T-helper 22 cell (primary cell): ENCODE measurements around the gene TFAP2D.

Source experiments
- DNase-seq: peaks from one replicate; pipeline ENCODE4 v3.0.0-alpha.2; 2020; ENCODE audit warnings: low read depth

TFAP2D gene

DNA sequence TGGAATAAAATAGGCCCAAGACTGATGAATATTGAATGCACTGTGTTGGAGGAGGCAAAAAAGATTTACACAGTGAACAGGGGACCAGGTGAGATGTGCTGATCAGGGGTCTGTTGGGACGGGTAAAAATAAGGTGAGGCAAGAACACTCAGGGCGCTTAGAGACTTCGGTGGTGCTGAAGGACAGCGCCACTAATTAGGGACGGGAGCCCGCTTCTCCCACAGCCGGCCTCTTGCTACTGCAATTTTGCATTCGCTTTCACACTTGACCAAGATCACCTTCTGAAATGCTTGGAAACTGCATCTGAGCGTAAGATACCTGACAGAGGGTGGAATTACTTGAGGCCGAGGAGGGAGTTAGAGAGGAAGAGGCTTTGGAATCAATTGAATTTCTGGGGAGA, 7.3 kb downstream of the TFAP2D start:
- DNase-seq, result no peak

DNA sequence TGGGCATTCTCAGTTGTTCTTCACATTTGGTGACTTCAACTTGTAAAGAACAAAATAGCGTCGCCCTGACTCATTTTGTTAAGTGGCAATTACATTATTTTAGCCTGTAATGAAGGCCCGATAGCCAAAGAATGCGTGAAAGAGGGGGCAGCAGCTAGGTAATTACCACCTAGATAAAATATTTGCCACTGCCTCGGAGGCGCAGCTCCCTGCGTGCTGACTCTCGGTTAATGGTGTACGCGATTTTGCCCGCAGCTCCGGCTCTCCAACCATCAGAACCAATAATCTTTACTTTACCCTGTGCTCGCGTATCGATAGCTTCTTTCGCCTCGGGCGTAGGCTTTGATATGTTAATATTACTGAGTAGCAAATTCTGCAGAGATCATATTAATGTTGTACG, 8.7 kb downstream of the TFAP2D start:
- DNase-seq, result no peak

DNA sequence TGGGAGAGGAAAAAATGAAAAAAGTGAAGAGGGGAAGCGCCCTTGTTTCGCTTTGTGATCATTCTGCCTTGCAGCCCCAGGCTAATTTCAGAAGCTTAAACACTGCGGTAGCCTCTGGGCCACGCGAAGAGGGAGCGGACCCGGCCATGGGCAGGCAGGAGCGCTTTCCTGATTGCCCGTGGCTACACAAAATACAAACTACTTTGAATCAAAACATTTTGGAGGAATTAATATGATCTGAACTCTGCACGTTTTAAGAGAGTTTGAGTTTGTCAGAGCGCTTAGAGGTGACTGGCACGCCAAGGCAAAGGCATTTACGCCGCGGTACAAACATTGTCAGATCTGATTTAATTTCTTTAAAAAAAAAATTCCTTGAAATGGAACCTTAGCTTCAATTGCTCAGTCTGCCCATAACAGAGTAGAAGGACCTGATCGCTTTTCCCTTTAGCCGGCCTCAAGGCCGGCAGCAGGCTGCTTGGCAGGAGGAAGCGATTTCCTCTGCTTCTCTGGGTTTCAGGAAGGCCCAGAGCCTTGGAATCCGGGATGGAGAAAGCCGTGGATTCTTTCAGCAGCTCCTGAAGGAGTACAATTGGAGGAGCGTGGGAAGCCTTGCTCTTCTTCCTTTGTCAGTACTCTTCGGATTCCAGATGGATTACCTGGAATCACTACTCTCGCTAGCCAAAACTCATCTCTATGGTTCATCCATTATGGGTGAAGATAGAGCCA, 9.7 kb downstream of the TFAP2D start:
- no peak for DNase-seq

- no peak for DNase-seq
These were observed 11.2 kb downstream of the TFAP2D start for GRCh38 chr6:50724381-50725124.

GRCh38 chr6:50734488-50734887, 21.2 kb downstream of the TFAP2D start:
- no peak for DNase-seq

- DNase-seq, result no peak
These were observed 28.8 kb downstream of the TFAP2D start for GRCh38 chr6:50742161-50742560.

- DNase-seq, result no peak
These were observed 31.6 kb downstream of the TFAP2D start for GRCh38 chr6:50744976-50745375.

- no peak for DNase-seq
These were observed 49.5 kb downstream of the TFAP2D start for GRCh38 chr6:50762798-50763197.

DNA sequence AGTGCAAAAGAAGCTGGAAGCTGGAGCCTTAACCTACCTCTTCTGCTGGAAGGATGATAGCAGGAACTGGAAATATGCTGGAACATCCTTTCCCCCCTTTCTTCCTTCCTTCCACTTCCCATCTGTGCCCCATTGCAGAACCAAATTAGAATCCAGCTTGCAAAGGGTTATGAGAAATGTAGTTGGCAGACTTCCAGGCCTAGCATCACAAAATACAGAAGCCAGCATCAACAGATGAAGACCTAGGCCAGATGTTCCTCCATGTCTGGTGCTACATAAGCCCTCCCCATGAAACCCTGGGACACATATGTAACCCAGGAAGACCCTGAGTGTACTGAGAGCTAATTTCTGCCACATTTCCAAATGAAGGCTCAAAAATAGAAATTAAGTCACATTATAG, 65.4 kb downstream of the TFAP2D start:
- no peak for DNase-seq

DNA sequence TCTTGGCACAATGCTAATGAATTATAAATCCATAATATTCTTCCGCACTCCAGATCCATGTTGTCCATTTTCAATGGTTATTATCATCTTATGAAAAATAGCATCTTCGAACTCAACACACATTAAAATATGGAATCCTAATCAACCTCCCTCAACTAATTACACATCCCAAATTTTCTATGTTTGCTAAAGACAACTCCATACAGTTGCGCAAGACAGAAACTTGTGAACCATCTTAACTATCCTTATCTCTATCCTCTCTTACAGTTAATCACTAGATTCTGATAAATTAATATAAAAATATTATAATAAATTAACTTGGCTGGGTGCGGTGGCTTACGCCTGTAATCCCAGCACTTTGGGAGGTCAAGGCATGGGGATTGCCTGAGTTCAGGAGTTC, 67.1 kb downstream of the TFAP2D start:
- DNase-seq, result no peak

GRCh38 chr6:50785921-50786320, 72.6 kb downstream of the TFAP2D start:
- no peak for DNase-seq

DNA sequence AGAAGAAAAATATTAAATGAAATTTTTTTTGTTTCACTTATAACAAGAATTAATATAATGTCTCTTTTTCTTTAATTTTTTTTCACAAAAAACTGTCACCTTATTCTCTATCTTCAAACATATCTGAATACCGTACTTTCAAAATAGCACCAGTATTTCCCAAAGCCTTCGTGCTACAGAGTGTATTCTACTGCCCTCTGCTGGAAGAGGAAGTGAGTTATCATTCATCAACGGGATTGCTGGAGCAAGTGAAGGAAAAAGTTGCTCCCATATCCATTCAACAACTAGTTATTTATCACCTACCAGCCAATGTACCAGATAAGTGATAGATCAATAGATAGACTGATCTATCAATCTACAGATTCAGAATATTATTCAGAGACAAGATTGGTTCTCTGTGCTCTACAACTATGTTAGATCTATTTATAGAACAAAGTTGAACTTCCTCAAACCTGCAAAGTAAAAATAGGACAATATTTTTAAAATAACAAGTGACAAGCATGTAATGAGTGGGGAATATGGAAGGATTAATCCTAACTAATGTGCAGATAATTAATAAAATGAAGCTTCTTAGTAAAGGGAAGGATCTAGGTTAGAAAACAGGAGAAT, 78.7 kb downstream of the TFAP2D start:
- DNase-seq, result no peak

DNA sequence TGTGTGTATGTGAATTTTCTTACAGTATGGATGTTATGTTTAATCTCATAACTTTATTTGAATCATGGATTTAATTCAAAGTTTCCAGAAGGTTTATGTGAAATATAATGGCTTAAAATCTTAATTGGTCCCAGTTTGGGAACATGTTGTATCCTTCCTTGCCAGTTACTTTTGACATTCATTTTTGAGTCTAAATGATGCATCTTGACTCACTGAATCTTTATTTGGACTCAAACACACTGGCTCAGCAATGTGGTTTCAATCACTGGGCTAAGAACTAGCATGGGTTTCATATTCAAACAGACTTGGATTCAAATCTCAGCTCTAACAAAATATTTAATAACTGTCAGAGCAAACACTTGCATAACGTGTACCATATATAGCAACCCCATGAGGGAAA, 79.4 kb downstream of the TFAP2D start:
- no peak for DNase-seq

DNA sequence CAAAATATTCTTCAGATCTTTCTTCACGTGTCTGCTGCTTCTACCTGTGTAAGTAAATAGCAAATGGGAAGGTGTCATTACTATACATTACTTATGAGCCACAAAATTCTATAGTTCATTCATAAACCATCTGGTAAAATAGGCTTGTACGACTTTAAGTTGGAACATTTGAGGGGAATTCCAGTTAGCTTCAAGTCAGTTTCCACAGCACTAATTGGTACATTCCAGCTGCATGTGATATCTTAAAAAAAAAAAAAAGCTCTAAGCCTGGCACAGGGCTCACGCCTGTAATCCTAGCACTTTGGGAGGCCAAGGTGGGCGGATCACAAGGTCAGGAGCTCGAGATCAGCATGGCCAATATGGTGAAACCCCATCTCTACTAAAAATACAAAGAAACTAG, 82.2 kb downstream of the TFAP2D start:
- DNase-seq, result no peak

- DNase-seq, result no peak
These were observed 91.0 kb downstream of the TFAP2D start for GRCh38 chr6:50804283-50804682.

DNA sequence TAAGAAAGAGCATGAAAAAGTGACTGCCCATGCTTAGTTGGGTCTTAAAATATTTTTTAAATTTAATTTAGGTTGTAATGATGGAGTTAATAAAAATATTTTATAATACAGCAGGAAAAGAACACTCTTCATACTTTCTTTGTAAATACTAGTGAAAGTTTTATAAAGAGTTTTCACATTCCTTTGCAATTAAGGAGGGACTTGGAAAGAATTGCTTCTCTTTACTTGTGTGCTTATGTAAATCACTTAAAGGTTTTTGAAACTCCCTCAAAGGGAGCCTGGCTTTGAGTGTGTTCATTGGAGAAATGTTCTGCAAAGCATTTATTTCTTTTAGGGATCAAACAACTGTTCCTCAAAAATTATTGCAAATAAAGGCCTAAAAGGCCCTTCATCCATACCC, 93.7 kb downstream of the TFAP2D start:
- no peak for DNase-seq

GRCh38 chr6:50815436-50816114, 102.2 kb downstream of the TFAP2D start:
- DNase-seq, result no peak

- DNase-seq, result no peak
These were observed 102.9 kb downstream of the TFAP2D start for GRCh38 chr6:50816115-50816675.

DNA sequence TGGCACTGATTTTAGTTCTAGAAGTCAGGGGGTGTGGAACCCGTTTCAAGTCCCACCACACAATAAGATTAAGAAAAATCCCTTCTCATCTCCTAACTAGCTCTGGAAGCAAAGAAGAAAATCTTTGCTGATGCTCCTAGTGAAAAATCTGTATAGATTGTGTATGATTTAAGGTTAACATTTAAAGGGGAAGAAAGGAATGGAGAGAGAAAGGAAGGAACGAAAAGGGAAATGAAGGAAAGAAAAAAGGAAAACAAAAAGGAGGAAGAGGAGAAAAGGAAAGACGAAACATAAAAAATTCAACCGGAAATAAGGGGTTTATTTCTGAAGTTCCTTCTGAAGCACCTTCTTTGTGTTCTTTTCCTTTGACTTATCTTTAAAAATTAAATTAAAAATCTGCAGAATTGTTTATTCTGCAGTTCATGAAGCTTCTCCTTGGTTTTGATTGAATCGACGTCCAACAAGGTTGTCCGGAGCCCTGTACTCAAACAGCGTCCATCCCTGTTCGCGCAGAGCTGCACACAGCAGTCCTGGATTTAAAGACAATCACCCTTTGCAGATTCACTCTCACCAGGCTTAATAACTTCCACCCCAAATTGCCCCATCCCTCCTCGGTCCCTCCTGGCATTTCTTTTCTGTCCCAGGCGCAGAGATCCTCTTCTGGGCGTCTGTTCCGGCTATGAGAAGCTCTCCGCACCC, 103.8 kb downstream of the TFAP2D start:
- no peak for DNase-seq

GRCh38 chr6:50817646-50817950, 104.3 kb downstream of the TFAP2D start:
- no peak for DNase-seq

DNA sequence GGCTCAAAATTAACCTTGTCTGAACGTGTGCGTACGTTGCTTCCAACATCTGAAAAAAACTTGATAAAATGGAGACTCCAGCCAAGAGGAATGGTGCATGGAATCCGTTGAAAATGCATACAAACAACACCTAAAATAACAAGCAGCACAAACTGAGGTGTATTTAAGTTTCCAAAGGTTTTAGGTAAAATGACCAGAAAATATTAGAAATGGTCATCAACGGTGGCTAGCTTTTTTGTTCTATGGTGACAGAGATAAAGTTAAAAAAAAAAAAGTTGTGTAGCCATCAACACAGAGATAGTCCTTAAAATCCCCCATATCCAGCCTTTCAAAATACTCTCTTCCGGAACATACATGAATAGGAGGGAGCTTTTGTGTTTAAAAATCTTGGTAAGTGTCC, 104.7 kb downstream of the TFAP2D start:
- DNase-seq, result no peak

- DNase-seq, result no peak
These were observed 105.3 kb downstream of the TFAP2D start, which contains the start of gene TFAP2B for GRCh38 chr6:50818673-50819072. TSS of gene TFAP2B (plus strand) at chr6:50818871. CDS start at chr6:50818892, 21 bp downstream.
